ENCODE data around the gene GTF3C4. TPM values are rescaled to one million over a fixed set of nuclear protein-coding genes. Genes with fewer than 3 reads are reported as not detected.

Gene GTF3C4
- total and polyA plus RNA-seq, 2 experiments from 2014 or later, result 9.5 to 39.6 TPM

DNA sequence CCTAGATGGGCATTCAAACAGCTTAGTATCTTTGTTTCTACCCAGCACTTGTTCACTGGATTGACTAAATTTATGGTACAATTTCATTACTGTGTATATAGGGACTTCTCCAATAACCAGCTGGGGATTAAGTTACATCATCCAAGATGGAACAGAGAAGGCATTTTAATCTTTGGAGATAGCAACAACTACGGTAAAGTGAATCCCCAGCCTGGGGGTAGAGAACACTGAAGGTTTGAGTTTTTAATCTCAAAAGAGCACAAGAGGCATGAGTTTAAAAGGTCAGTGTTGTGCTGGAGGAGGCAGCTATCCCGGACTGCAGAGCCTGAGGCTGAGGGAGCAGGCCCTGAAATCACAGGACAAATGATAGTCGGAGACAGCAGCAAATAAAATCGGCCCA is 29.0 kb upstream of the GTF3C4 start:
- Histone ChIP-seq H3F3A (replicated peaks; ENCODE audit: low read depth) (no peaks in the 10 kb centered on the region), H3K36me3 (ENCODE audit: insufficient read depth) (peaks cover 19% of the 10 kb centered on the region; the same call in 1 of the 2 replicates), H3K79me2 (replicated peaks; ENCODE audit: insufficient read depth) (no peaks in the 10 kb centered on the region), H3K27ac (ENCODE audit: low read depth) (no peak overlapping the region), H2AFZ (no peak overlapping the region), H3K4me1 (ENCODE audit: insufficient read depth) (no peaks in the 10 kb centered on the region), H3K9me2 (ENCODE audit: insufficient read depth) (no peaks in the 10 kb centered on the region), H3K4me3 (no peak overlapping the region), H3K4me2 (no peak overlapping the region), H3K27me3 (ENCODE audit: insufficient read depth) (no peaks in the 10 kb centered on the region), H4K20me1 (replicated peaks; ENCODE audit: insufficient read depth) (peaks cover 16% of the 10 kb centered on the region; the same call in 1 of the 2 replicates)
- Mint-ChIP-seq H3K9me3 (no peaks in the 10 kb centered on the region), H3K27me3 (ENCODE audit: insufficient read depth, low read depth, poor library complexity) (no peaks in the 10 kb centered on the region), H3K4me3 (no peak overlapping the region), H3K27ac (no peak overlapping the region), H3K36me3 (ENCODE audit: low read depth) (peaks cover 72% of the 10 kb centered on the region), H3K4me1 (no peaks in the 10 kb centered on the region)
- TF ChIP-seq JUNB (IDR thresholded peaks at IDR 0.05; ENCODE audit: unreplicated experiment), result no peak
- TF ChIP-seq, protein P1, sequence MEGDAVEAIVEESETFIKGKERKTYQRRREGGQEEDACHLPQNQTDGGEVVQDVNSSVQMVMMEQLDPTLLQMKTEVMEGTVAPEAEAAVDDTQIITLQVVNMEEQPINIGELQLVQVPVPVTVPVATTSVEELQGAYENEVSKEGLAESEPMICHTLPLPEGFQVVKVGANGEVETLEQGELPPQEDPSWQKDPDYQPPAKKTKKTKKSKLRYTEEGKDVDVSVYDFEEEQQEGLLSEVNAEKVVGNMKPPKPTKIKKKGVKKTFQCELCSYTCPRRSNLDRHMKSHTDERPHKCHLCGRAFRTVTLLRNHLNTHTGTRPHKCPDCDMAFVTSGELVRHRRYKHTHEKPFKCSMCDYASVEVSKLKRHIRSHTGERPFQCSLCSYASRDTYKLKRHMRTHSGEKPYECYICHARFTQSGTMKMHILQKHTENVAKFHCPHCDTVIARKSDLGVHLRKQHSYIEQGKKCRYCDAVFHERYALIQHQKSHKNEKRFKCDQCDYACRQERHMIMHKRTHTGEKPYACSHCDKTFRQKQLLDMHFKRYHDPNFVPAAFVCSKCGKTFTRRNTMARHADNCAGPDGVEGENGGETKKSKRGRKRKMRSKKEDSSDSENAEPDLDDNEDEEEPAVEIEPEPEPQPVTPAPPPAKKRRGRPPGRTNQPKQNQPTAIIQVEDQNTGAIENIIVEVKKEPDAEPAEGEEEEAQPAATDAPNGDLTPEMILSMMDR (conservative IDR thresholded peaks at IDR 0.05; ENCODE audit: low read depth in 2 of 2), result no peak
- TF ChIP-seq ZNF114 (CRISPR knock-in tag; IDR thresholded peaks at IDR 0.05), result no peak
- no peak for TF ChIP-seq EZH2phosphoT487 (IDR thresholded peaks at IDR 0.05; ENCODE audit: unreplicated experiment)
- no peak for TF ChIP-seq ZNF331 (CRISPR knock-in tag; IDR thresholded peaks at IDR 0.05; ENCODE audit: low read depth)
- no peak for TF ChIP-seq POLR2AphosphoS5 (IDR thresholded peaks at IDR 0.05; ENCODE audit: low read depth)
- no peak for TF ChIP-seq NANOG (IDR thresholded peaks at IDR 0.05; ENCODE audit: borderline replicate concordance)
- no peak for TF ChIP-seq STAT1 (IDR thresholded peaks at IDR 0.05; ENCODE audit: unreplicated experiment)
- TF ChIP-seq, protein P2, sequence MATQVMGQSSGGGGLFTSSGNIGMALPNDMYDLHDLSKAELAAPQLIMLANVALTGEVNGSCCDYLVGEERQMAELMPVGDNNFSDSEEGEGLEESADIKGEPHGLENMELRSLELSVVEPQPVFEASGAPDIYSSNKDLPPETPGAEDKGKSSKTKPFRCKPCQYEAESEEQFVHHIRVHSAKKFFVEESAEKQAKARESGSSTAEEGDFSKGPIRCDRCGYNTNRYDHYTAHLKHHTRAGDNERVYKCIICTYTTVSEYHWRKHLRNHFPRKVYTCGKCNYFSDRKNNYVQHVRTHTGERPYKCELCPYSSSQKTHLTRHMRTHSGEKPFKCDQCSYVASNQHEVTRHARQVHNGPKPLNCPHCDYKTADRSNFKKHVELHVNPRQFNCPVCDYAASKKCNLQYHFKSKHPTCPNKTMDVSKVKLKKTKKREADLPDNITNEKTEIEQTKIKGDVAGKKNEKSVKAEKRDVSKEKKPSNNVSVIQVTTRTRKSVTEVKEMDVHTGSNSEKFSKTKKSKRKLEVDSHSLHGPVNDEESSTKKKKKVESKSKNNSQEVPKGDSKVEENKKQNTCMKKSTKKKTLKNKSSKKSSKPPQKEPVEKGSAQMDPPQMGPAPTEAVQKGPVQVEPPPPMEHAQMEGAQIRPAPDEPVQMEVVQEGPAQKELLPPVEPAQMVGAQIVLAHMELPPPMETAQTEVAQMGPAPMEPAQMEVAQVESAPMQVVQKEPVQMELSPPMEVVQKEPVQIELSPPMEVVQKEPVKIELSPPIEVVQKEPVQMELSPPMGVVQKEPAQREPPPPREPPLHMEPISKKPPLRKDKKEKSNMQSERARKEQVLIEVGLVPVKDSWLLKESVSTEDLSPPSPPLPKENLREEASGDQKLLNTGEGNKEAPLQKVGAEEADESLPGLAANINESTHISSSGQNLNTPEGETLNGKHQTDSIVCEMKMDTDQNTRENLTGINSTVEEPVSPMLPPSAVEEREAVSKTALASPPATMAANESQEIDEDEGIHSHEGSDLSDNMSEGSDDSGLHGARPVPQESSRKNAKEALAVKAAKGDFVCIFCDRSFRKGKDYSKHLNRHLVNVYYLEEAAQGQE (IDR thresholded peaks at IDR 0.05; ENCODE audit: unreplicated experiment), result no peak
- no peak for TF ChIP-seq CREB1 (CRISPR knock-in tag; IDR thresholded peaks at IDR 0.05; ENCODE audit: low read depth)
- TF ChIP-seq, protein P3, sequence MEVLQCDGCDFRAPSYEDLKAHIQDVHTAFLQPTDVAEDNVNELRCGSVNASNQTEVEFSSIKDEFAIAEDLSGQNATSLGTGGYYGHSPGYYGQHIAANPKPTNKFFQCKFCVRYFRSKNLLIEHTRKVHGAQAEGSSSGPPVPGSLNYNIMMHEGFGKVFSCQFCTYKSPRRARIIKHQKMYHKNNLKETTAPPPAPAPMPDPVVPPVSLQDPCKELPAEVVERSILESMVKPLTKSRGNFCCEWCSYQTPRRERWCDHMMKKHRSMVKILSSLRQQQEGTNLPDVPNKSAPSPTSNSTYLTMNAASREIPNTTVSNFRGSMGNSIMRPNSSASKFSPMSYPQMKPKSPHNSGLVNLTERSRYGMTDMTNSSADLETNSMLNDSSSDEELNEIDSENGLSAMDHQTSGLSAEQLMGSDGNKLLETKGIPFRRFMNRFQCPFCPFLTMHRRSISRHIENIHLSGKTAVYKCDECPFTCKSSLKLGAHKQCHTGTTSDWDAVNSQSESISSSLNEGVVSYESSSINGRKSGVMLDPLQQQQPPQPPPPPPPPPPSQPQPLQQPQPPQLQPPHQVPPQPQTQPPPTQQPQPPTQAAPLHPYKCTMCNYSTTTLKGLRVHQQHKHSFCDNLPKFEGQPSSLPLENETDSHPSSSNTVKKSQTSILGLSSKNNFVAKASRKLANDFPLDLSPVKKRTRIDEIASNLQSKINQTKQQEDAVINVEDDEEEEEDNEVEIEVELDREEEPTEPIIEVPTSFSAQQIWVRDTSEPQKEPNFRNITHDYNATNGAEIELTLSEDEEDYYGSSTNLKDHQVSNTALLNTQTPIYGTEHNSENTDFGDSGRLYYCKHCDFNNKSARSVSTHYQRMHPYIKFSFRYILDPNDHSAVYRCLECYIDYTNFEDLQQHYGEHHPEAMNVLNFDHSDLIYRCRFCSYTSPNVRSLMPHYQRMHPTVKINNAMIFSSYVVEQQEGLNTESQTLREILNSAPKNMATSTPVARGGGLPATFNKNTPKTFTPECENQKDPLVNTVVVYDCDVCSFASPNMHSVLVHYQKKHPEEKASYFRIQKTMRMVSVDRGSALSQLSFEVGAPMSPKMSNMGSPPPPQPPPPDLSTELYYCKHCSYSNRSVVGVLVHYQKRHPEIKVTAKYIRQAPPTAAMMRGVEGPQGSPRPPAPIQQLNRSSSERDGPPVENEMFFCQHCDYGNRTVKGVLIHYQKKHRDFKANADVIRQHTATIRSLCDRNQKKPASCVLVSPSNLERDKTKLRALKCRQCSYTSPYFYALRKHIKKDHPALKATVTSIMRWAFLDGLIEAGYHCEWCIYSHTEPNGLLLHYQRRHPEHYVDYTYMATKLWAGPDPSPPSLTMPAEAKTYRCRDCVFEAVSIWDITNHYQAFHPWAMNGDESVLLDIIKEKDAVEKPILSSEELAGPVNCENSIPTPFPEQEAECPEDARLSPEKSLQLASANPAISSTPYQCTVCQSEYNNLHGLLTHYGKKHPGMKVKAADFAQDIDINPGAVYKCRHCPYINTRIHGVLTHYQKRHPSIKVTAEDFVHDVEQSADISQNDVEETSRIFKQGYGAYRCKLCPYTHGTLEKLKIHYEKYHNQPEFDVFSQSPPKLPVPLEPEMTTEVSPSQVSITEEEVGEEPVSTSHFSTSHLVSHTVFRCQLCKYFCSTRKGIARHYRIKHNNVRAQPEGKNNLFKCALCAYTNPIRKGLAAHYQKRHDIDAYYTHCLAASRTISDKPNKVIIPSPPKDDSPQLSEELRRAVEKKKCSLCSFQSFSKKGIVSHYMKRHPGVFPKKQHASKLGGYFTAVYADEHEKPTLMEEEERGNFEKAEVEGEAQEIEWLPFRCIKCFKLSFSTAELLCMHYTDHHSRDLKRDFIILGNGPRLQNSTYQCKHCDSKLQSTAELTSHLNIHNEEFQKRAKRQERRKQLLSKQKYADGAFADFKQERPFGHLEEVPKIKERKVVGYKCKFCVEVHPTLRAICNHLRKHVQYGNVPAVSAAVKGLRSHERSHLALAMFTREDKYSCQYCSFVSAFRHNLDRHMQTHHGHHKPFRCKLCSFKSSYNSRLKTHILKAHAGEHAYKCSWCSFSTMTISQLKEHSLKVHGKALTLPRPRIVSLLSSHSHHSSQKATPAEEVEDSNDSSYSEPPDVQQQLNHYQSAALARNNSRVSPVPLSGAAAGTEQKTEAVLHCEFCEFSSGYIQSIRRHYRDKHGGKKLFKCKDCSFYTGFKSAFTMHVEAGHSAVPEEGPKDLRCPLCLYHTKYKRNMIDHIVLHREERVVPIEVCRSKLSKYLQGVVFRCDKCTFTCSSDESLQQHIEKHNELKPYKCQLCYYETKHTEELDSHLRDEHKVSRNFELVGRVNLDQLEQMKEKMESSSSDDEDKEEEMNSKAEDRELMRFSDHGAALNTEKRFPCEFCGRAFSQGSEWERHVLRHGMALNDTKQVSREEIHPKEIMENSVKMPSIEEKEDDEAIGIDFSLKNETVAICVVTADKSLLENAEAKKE (CRISPR knock-in tag; IDR thresholded peaks at IDR 0.05), result no peak
- no peak for TF ChIP-seq EZH2 (IDR thresholded peaks at IDR 0.05; ENCODE audit: low read depth, unreplicated experiment)
- ATAC-seq (no peak), DNase-seq (ENCODE audit: low spot score) (no peak)

Measured in GM23338 (cell line).